HepG2 (cell line): ENCODE data around the gene UBQLN1.

Source experiments
- FIP1L1 ChIP-seq: fragments of 200-400 bp; formaldehyde crosslinking; IDR thresholded peaks from 2 replicates; pipeline ENCODE4 v1.6.1; 2018; ENCODE audit warnings: low read depth, mild to moderate bottlenecking, low read length, moderate library complexity, borderline replicate concordance; ENCODE audit not compliant: insufficient read depth
- ZBTB37 ChIP-seq: sonication (generic); formaldehyde crosslinking; IDR thresholded peaks from 2 replicates; pipeline ENCODE4 v1.4.0; 2020; ENCODE audit warnings: mild to moderate bottlenecking, missing genetic modification reagents
- ZBTB7A ChIP-seq: sonication (generic); formaldehyde crosslinking; IDR thresholded peaks from 2 replicates; pipeline ENCODE4 v1.8.0; 2022; ENCODE audit warnings: mild to moderate bottlenecking, missing genetic modification reagents
- ZNF775 ChIP-seq: sonication (generic); formaldehyde crosslinking; IDR thresholded peaks from 2 replicates; pipeline ENCODE4 v1.4.0; 2020; ENCODE audit warnings: missing genetic modification reagents, mild to moderate bottlenecking, moderate library complexity, borderline replicate concordance

GRCh38 chr9:83622433-83622938 lies 85.3 kb downstream of the UBQLN1 start:
- TF ChIP-seq FIP1L1 = no peak
- TF ChIP-seq ZBTB7A = no peak
- no peak for TF ChIP-seq ZNF775 (CRISPR knock-in tag)
- TF ChIP-seq ZBTB37 = no peak
